Measurements from ENCODE around the gene SPAG16.

DNA sequence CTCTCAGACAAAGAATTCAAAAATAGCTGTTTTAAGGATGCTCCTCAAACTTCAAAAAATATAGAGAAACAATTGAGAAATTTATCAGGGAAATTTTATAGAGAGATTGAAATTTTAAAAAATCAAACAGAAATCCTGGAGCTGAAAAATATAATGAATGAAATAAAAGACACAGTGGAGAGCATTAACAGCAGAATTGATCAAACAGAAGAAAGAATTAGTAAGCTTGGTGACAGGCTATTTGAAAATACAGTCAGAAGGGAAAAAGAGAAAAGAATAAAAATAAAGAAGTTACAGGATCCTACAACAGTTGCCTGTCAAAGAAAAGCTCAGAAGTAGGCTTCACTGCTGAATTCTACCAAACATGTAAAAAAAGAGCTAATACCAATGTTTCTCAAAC lies 832.8 kb downstream of the SPAG16 start:
- no peak for TF ChIP-seq YY1 (IDR thresholded peaks at IDR 0.05; ENCODE audit: insufficient read depth, insufficient read length)
- no peak for TF ChIP-seq ZNF274 (IDR thresholded peaks at IDR 0.05; ENCODE audit: low read depth, low read length)
- no peak for TF ChIP-seq SUZ12 (IDR thresholded peaks at IDR 0.05; ENCODE audit: extremely low read depth, insufficient read depth, insufficient read length)

All from NT2/D1 (cell line).